GM23338 (cell line): Measurements from ENCODE around the gene LHX8. TPM values are rescaled to one million over a fixed set of nuclear protein-coding genes. Genes with fewer than 3 reads are reported as not detected.

Source experiments
- ATAC-seq: fragments of 200-7000 bp; cut with Tn5 transposase; 3 replicates; pipeline ENCODE4 v1.9.1; 2020
- DNase-seq: peaks from one replicate; pipeline ENCODE4 v3.0.0-alpha.2; 2015; ENCODE audit warnings: low spot score
- H2AFZ ChIP-seq: fragments of 200-600 bp; sonication (generic); 2 replicates; pipeline ENCODE4 v1.8.0; 2016; ENCODE audit warnings: antibody characterized with exemption, mild to moderate bottlenecking, moderate library complexity
- H3F3A ChIP-seq: fragments of 200-600 bp; sonication (generic); replicated peaks from 2 replicates; pipeline ENCODE4 v1.8.0; 2017; ENCODE audit warnings: antibody characterized with exemption, mixed run types, low read depth
- H3K27ac ChIP-seq: fragments of 200-600 bp; sonication (generic); 2 replicates; pipeline ENCODE4 v1.6.1; 2016; ENCODE audit warnings: low read depth
- H3K27me3 ChIP-seq: fragments of 200-600 bp; sonication (generic); 2 replicates; pipeline ENCODE4 v1.8.0; 2016; ENCODE audit warnings: mild to moderate bottlenecking, mixed run types, moderate library complexity; ENCODE audit not compliant: insufficient read depth
- H3K36me3 ChIP-seq: fragments of 200-600 bp; sonication (generic); 2 replicates; pipeline ENCODE4 v1.8.0; 2016; ENCODE audit warnings: mild to moderate bottlenecking; ENCODE audit not compliant: insufficient read depth
- H3K4me1 ChIP-seq: fragments of 200-600 bp; sonication (generic); 2 replicates; pipeline ENCODE4 v1.8.0; 2016; ENCODE audit warnings: mild to moderate bottlenecking, moderate library complexity; ENCODE audit not compliant: insufficient read depth
- H3K4me2 ChIP-seq: fragments of 200-600 bp; sonication (generic); 2 replicates; pipeline ENCODE4 v1.7.1; 2017; ENCODE audit warnings: mixed run types
- H3K4me3 ChIP-seq: fragments of 200-600 bp; sonication (generic); 2 replicates; pipeline ENCODE4 v1.6.1; 2016; ENCODE audit warnings: mixed run types
- H3K79me2 ChIP-seq: fragments of 200-600 bp; sonication (generic); replicated peaks from 2 replicates; pipeline ENCODE4 v1.8.0; 2017; ENCODE audit warnings: mild to moderate bottlenecking; ENCODE audit not compliant: insufficient read depth
- H3K9me2 ChIP-seq: fragments of 200-600 bp; sonication (generic); 2 replicates; pipeline ENCODE4 v1.8.0; 2017; ENCODE audit not compliant: insufficient read depth
- H4K20me1 ChIP-seq: fragments of 200-600 bp; sonication (generic); replicated peaks from 2 replicates; pipeline ENCODE4 v1.8.0; 2017; ENCODE audit warnings: mild to moderate bottlenecking; ENCODE audit not compliant: insufficient read depth
- H3K27ac Mint-ChIP-seq: 2 replicates; pipeline ENCODE4 v1.8.0; 2020; ENCODE audit warnings: inconsistent platforms, mild to moderate bottlenecking, moderate library complexity, mixed read lengths
- H3K27me3 Mint-ChIP-seq: 3 replicates; pipeline ENCODE4 v1.8.0; 2022; ENCODE audit warnings: low read depth, mild to moderate bottlenecking, moderate library complexity, mixed read lengths, inconsistent platforms; ENCODE audit not compliant: insufficient read depth, poor library complexity
- H3K36me3 Mint-ChIP-seq: 3 replicates; pipeline ENCODE4 v1.8.0; 2021; ENCODE audit warnings: low read depth, mild to moderate bottlenecking, inconsistent platforms, moderate library complexity, mixed read lengths
- H3K4me1 Mint-ChIP-seq: 3 replicates; pipeline ENCODE4 v1.8.0; 2020; ENCODE audit warnings: mild to moderate bottlenecking, inconsistent platforms, mixed read lengths
- H3K4me3 Mint-ChIP-seq: 3 replicates; pipeline ENCODE4 v1.8.0; 2021; ENCODE audit warnings: moderate library complexity, mild to moderate bottlenecking, inconsistent platforms, mixed read lengths
- H3K9me3 Mint-ChIP-seq: 3 replicates; pipeline ENCODE4 v1.8.0; 2020; ENCODE audit warnings: moderate library complexity, mild to moderate bottlenecking, inconsistent platforms, mixed read lengths
- ETS1 ChIP-seq: IDR thresholded peaks from 2 replicates; pipeline ENCODE4 v1.6.1; 2016; ENCODE audit warnings: antibody characterized with exemption
- EZH2 ChIP-seq: fragments of 200-600 bp; sonication (generic); IDR thresholded peaks from one replicate; pipeline ENCODE4 v1.8.0; 2017; ENCODE audit warnings: antibody characterized with exemption, mild to moderate bottlenecking, low read depth; ENCODE audit not compliant: unreplicated experiment
- EZH2phosphoT487 ChIP-seq: fragments of 200-600 bp; sonication (generic); IDR thresholded peaks from one replicate; pipeline ENCODE4 v1.8.1; 2018; ENCODE audit warnings: antibody characterized with exemption; ENCODE audit not compliant: unreplicated experiment
- NANOG ChIP-seq: IDR thresholded peaks from 2 replicates; pipeline ENCODE4 v1.6.1; 2016; ENCODE audit warnings: antibody characterized with exemption, borderline replicate concordance
- POLR2AphosphoS5 ChIP-seq: IDR thresholded peaks from 2 replicates; pipeline ENCODE4 v1.6.1; 2016; ENCODE audit warnings: antibody characterized with exemption, low read depth
- REST ChIP-seq: IDR thresholded peaks from one replicate; pipeline ENCODE4 v1.6.1; 2018; ENCODE audit warnings: antibody characterized with exemption; ENCODE audit not compliant: unreplicated experiment
- polyA plus RNA-seq: library from polyadenylated mRNA; unstranded; fragments of >200 nt; fragmentation: Nextera tagmentation; extraction: Ambion mirVana; gene quantifications from 2 replicates; pipeline ENCODE4 v1.2.1, GENCODE V29; 2016
- total RNA-seq: library from RNA; depleted of rRNA; stranded (reverse); fragments of >200 nt; shearing (Covaris generic); gene quantifications from 2 replicates; pipeline ENCODE4 v1.2.3, GENCODE V29; 2014

Gene LHX8
- total and polyA plus RNA-seq, 2 experiments from 2014 or later = 0.68 to 0.73 TPM

- no peak overlapping the region for H3K27ac Mint-ChIP-seq
- peaks cover 31% of the 10 kb centered on the region for H3K4me1 ChIP-seq
- TF ChIP-seq NANOG = no peak
- no peak for TF ChIP-seq REST
- TF ChIP-seq EZH2 = no peak
- no peak for TF ChIP-seq ETS1
- H3K9me2 ChIP-seq = no peaks in the 10 kb centered on the region
- no peak overlapping the region for H2AFZ ChIP-seq
- no peaks in the 10 kb centered on the region for H3K79me2 ChIP-seq
- DNase-seq (no peak), ATAC-seq (no peak)
- peaks cover 4% of the 10 kb centered on the region for H3K27me3 Mint-ChIP-seq
- no peak overlapping the region for H3K4me3 Mint-ChIP-seq
- no peak overlapping the region for H3K4me2 ChIP-seq
- peaks cover 3% of the 10 kb centered on the region; the same call in 1 of the 3 replicates for H3K9me3 Mint-ChIP-seq
- no peaks in the 10 kb centered on the region for H3F3A ChIP-seq
- H3K27me3 ChIP-seq = peaks cover 4% of the 10 kb centered on the region; the same call in 1 of the 2 replicates
- H3K27ac ChIP-seq = no peak overlapping the region
- H3K4me1 Mint-ChIP-seq = peaks cover 29% of the 10 kb centered on the region
- H3K4me3 ChIP-seq = no peak overlapping the region
- H4K20me1 ChIP-seq = no peaks in the 10 kb centered on the region
- H3K36me3 Mint-ChIP-seq = no peaks in the 10 kb centered on the region; the same call in 2 of the 3 replicates
- H3K36me3 ChIP-seq = no peaks in the 10 kb centered on the region
Measured at GRCh38 chr1:75087278-75087677, 46.9 kb upstream of the LHX8 start.

GRCh38 chr1:75092141-75092540 is 42.0 kb upstream of the LHX8 start:
- no peak overlapping the region for H3K4me3 ChIP-seq
- DNase-seq (peak; percentile 78), ATAC-seq (peak; percentile 98)
- peak overlapping the region; percentile 81 for H3K27ac Mint-ChIP-seq
- no peaks in the 10 kb centered on the region for H3K79me2 ChIP-seq
- no peak overlapping the region for H3K4me2 ChIP-seq
- H3F3A ChIP-seq = no peaks in the 10 kb centered on the region
- peak overlapping the region; percentile 36; the same call in 1 of the 2 replicates for H3K27ac ChIP-seq
- H3K27me3 ChIP-seq = no peaks in the 10 kb centered on the region
- no peaks in the 10 kb centered on the region for H3K36me3 ChIP-seq
- TF ChIP-seq EZH2phosphoT487 (no peak), POLR2AphosphoS5 (peak; percentile 49; the same call in 1 of the 2 replicates)
- no peak overlapping the region for H2AFZ ChIP-seq
- peaks cover 13% of the 10 kb centered on the region for H3K4me1 Mint-ChIP-seq
- 0 out of 2 replicates have a peak, but pooled peaks cover 6% of the 10 kb centered on the region for H3K4me1 ChIP-seq
- H3K9me2 ChIP-seq = no peaks in the 10 kb centered on the region
- no peak overlapping the region for H3K4me3 Mint-ChIP-seq
- H3K27me3 Mint-ChIP-seq = no peaks in the 10 kb centered on the region
- peaks cover 6% of the 10 kb centered on the region; the same call in 1 of the 3 replicates for H3K9me3 Mint-ChIP-seq
- no peaks in the 10 kb centered on the region for H4K20me1 ChIP-seq
- peaks cover 8% of the 10 kb centered on the region; the same call in 2 of the 3 replicates for H3K36me3 Mint-ChIP-seq
